Endothelial cell of umbilical vein (primary cell): ENCODE results near the gene SYK. TPM values are rescaled to one million over a fixed set of nuclear protein-coding genes. Genes with fewer than 3 reads are reported as not detected.

Source experiments
- BruUV-seq: library from RNA; stranded (reverse); fragments of 400-500 nt; replicated peaks from 2 replicates; lab custom pipeline; 2021; lab: Mats Ljungman, UMichigan
- CTCF ChIA-PET: fragments of 300-600, 350-600 bp; sonication (Branson Sonifier 250); formaldehyde crosslinking; loops from one replicate; lab custom pipeline; 2021; ENCODE audit warnings: antibody characterized with exemption, inconsistent platforms; lab: Charles Lee
- POLR2A ChIA-PET: fragments of 300-600, 350-600 bp; sonication (Branson Sonifier 250); formaldehyde crosslinking; loops from one replicate; lab custom pipeline; 2021; ENCODE audit warnings: antibody characterized with exemption, inconsistent platforms; lab: Charles Lee
- DNase-seq: peaks from one replicate; pipeline ENCODE4 v3.0.0-alpha.2; 2011; ENCODE audit warnings: low read depth, low spot score
- FAIRE-seq: peaks from 2 replicates; lab custom pipeline; 2011; peaks lifted over from hg19 to GRCh38; lab: Jason Lieb, UNC
- H2AFZ ChIP-seq: 2 replicates; pipeline ENCODE4 v1.6.0; 2012; ENCODE audit warnings: low read depth, low read length, control low read depth, inconsistent platforms
- H3K27ac ChIP-seq: 2 replicates; pipeline ENCODE4 v1.5.1; 2011; ENCODE audit warnings: low read depth, mild to moderate bottlenecking, control low read depth, low read length, moderate library complexity; ENCODE audit not compliant: insufficient read depth
- H3K27me3 ChIP-seq, 2 experiments: 2 replicates each; pipeline versions ENCODE4 v1.6.0 to v1.6.1; 2011; ENCODE audit warnings: low read length in 2 of 2, mixed read lengths in 1 of 2; ENCODE audit not compliant: control insufficient read depth in 2 of 2, insufficient read depth in 2 of 2
- H3K36me3 ChIP-seq, 2 experiments: 2 replicates in 1 of 2; 3 replicates in 1 of 2; pipeline ENCODE4 v1.5.1; 2011; ENCODE audit warnings: low read length in 2 of 2, mild to moderate bottlenecking in 1 of 2, moderate library complexity in 1 of 2; ENCODE audit not compliant: control insufficient read depth in 2 of 2, insufficient read depth in 2 of 2; ENCODE audit errors: extremely low read depth in 1 of 2
- H3K4me1 ChIP-seq: 3 replicates; pipeline ENCODE4 v1.5.1; 2011; ENCODE audit warnings: mild to moderate bottlenecking, low read length; ENCODE audit not compliant: control insufficient read depth, insufficient read depth; ENCODE audit errors: extremely low read depth
- H3K4me2 ChIP-seq: 2 replicates; pipeline ENCODE4 v1.6.1; 2011; ENCODE audit warnings: low read length, control low read depth, mixed read lengths; ENCODE audit not compliant: insufficient read depth
- H3K4me3 ChIP-seq, 3 experiments: fragments of 200-600 bp in 1 of 3; sonication (generic), shearing (Covaris generic) in 1 of 3; replicated peaks in 1 of 3; 2 replicates each; pipeline ENCODE4 v1.5.1; 2011 to 2016; ENCODE audit warnings: control low read depth in 3 of 3, low read length in 3 of 3, mild to moderate bottlenecking in 2 of 3, inconsistent platforms in 1 of 3, low read depth in 1 of 3, moderate library complexity in 1 of 3; ENCODE audit not compliant: insufficient read depth in 1 of 3
- H3K79me2 ChIP-seq: 2 replicates; pipeline ENCODE4 v1.6.0; 2012; ENCODE audit warnings: low read length, inconsistent platforms; ENCODE audit not compliant: control insufficient read depth, insufficient read depth
- H3K9ac ChIP-seq: replicated peaks from 2 replicates; pipeline ENCODE3; 2011; ENCODE audit warnings: low read length, control low read depth; ENCODE audit not compliant: insufficient read depth; ENCODE audit errors: extremely low read depth
- H3K9me1 ChIP-seq: replicated peaks from 3 replicates; pipeline ENCODE4 v1.6.0; 2011; ENCODE audit warnings: mild to moderate bottlenecking, low read length; ENCODE audit not compliant: control insufficient read depth, insufficient read depth; ENCODE audit errors: extremely low read depth
- H3K9me3 ChIP-seq: replicated peaks from 2 replicates; pipeline ENCODE4 v1.5.1; 2012; ENCODE audit warnings: low read length, inconsistent platforms; ENCODE audit not compliant: control insufficient read depth, insufficient read depth
- H4K20me1 ChIP-seq: replicated peaks from 2 replicates; pipeline ENCODE3; 2011; ENCODE audit warnings: mild to moderate bottlenecking, low read length; ENCODE audit not compliant: control insufficient read depth, insufficient read depth; ENCODE audit errors: extremely low read depth
- EZH2 ChIP-seq: IDR thresholded peaks from 2 replicates; pipeline ENCODE4 v1.6.1; 2012; ENCODE audit warnings: borderline replicate concordance, low read depth, mild to moderate bottlenecking, moderate library complexity, low read length, inconsistent platforms; ENCODE audit not compliant: severe bottlenecking
- FOS ChIP-seq: IDR thresholded peaks from 2 replicates; pipeline ENCODE4 v1.6.1; 2011; ENCODE audit warnings: mild to moderate bottlenecking, low read length, moderate library complexity, borderline replicate concordance; ENCODE audit not compliant: insufficient read depth
- GATA2 ChIP-seq: IDR thresholded peaks from 2 replicates; pipeline ENCODE4 v1.7.0; 2011; ENCODE audit warnings: low read depth, mild to moderate bottlenecking, moderate library complexity, mixed read lengths, low read length; ENCODE audit not compliant: insufficient read length, insufficient read depth
- JUN ChIP-seq: IDR thresholded peaks from 2 replicates; pipeline ENCODE4 v1.6.1; 2011; ENCODE audit warnings: borderline replicate concordance, low read depth; ENCODE audit not compliant: insufficient read length, insufficient read depth
- MYC ChIP-seq: IDR thresholded peaks from one replicate; pipeline ENCODE4 v1.6.1; 2011; ENCODE audit warnings: mild to moderate bottlenecking, low read depth, low read length
- POLR2A ChIP-seq: IDR thresholded peaks from 2 replicates; pipeline ENCODE4 v1.6.1; 2012; ENCODE audit warnings: low read depth, mild to moderate bottlenecking, control low read depth, low read length
- POLR2AphosphoS5 ChIP-seq: IDR thresholded peaks from 2 replicates; pipeline ENCODE4 v1.6.1; 2012; ENCODE audit warnings: low read depth, mild to moderate bottlenecking, control low read depth, low read length, moderate library complexity; ENCODE audit not compliant: insufficient read depth
- dilution Hi-C: fragments of 300-500 bp; cut with MboI; formaldehyde crosslinking; loops from one replicate; pipeline ENCODE4 v1.15.0; 2019; ENCODE audit warnings: low sequenced_read_pairs; ENCODE audit not compliant: extremely low pct_ligation_motif_present
- intact Hi-C: fragments of 100-400 bp; cut with micrococcal nuclease; formaldehyde crosslinking; loops from one replicate; pipeline ENCODE4 v1.10.0; 2022
- polyA plus RNA-seq, 4 experiments: library from polyadenylated mRNA; depleted of rRNA in 3 of 4; stranded (reverse) in 3 of 4; unstranded in 1 of 4; fragments of >200 nt; gene quantifications; 2 replicates each; pipeline versions ENCODE4 v1.2.1 to v1.2.3, GENCODE V29; 2011 to 2012; ENCODE audit warnings: missing spikeins in 1 of 4
- total RNA-seq: library from RNA; stranded (reverse); gene quantifications from 2 replicates; pipeline ENCODE4 v1.2.3, GENCODE V29; 2021
- TF ChIP-seq, protein P1 (sequence below): IDR thresholded peaks from 2 replicates; pipeline ENCODE4 v1.6.1; 2011; ENCODE audit not compliant: insufficient read depth, insufficient read length
- TF ChIP-seq, protein P2 (sequence below), 2 donors: IDR thresholded peaks; 1 replicate in 1 of 2; 2 replicates in 1 of 2; pipeline ENCODE4 v1.5.1; 2011; ENCODE audit warnings: low read length in 2 of 2, mild to moderate bottlenecking in 2 of 2, moderate library complexity in 2 of 2, control low read depth in 1 of 2, inconsistent platforms in 1 of 2, low read depth in 1 of 2; ENCODE audit not compliant: insufficient read depth in 1 of 2; ENCODE audit errors: extremely low read depth in 1 of 2

The SYK gene
- total and polyA plus RNA-seq, 2 donors (not counting 3 experiments of a cell fraction or from before 2014, with no cell fraction given), result not detected

DNA sequence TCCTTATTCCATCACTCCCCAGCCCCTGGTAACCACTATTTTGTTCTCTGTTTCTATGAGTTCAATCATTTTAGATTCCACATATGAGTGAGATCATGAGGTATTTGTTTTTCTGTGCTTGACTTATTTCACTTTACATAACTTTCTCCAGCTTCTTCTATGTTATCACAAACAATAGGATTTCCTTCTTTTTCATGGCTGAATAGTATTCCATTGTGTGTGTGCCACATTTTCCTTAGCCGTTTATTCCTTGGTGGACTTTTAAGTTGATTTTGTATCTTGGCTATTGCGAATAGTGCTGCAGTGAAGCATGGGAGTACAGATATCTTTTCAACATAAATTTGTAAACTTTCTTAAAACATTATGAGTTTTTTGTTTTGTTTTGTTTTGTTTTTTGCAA, 15.1 kb downstream of the SYK start:
- intact Hi-C loops, result no loop called here
- H3K9me3 ChIP-seq, result no peaks in the 10 kb centered on the region
- no peaks in the 10 kb centered on the region for H4K20me1 ChIP-seq
- TF ChIP-seq, protein P1, sequence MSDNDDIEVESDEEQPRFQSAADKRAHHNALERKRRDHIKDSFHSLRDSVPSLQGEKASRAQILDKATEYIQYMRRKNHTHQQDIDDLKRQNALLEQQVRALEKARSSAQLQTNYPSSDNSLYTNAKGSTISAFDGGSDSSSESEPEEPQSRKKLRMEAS, result no peak
- TF ChIP-seq EZH2, result no peak
- TF ChIP-seq GATA2, result no peak
- no peak for TF ChIP-seq FOS
- TF ChIP-seq JUN, result no peak
- no peak for TF ChIP-seq POLR2AphosphoS5
- TF ChIP-seq POLR2A, result no peak
- TF ChIP-seq, protein P2, sequence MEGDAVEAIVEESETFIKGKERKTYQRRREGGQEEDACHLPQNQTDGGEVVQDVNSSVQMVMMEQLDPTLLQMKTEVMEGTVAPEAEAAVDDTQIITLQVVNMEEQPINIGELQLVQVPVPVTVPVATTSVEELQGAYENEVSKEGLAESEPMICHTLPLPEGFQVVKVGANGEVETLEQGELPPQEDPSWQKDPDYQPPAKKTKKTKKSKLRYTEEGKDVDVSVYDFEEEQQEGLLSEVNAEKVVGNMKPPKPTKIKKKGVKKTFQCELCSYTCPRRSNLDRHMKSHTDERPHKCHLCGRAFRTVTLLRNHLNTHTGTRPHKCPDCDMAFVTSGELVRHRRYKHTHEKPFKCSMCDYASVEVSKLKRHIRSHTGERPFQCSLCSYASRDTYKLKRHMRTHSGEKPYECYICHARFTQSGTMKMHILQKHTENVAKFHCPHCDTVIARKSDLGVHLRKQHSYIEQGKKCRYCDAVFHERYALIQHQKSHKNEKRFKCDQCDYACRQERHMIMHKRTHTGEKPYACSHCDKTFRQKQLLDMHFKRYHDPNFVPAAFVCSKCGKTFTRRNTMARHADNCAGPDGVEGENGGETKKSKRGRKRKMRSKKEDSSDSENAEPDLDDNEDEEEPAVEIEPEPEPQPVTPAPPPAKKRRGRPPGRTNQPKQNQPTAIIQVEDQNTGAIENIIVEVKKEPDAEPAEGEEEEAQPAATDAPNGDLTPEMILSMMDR (IDR thresholded peaks at IDR 0.05; ENCODE audit: extremely low read depth in 1 of 2, insufficient read depth in 1 of 2, low read depth in 1 of 2, low read length in 2 of 2), result no peak
- no peak for TF ChIP-seq MYC
- dilution Hi-C loops, result no loop called here
- no peak for DNase-seq
- no peak overlapping the region for H2AFZ ChIP-seq
- H3K4me3 ChIP-seq, result no peak overlapping the region
- BruUV-seq, result no TSS peak
- H3K4me1 ChIP-seq, result no peaks in the 10 kb centered on the region
- H3K9ac ChIP-seq, result no peak overlapping the region
- ChIA-PET POLR2A (no interaction called here), CTCF (no interaction called here)
- no peaks in the 10 kb centered on the region for H3K36me3 ChIP-seq
- no peak overlapping the region for H3K4me2 ChIP-seq
- H3K79me2 ChIP-seq, result no peaks in the 10 kb centered on the region
- H3K27me3 ChIP-seq, result no peaks in the 10 kb centered on the region
- no peak for FAIRE-seq
- H3K27ac ChIP-seq, result no peak overlapping the region
- H3K9me1 ChIP-seq, result no peaks in the 10 kb centered on the region
